HL-60/S4 (cell line): ENCODE data around the gene MTARC1.

Experiments used
- in situ Hi-C: fragments of 300-500 bp; cut with MboI; formaldehyde crosslinking; loops from 2 replicates; pipeline ENCODE4 v1.14.3; 2022; ENCODE audit warnings: low sequenced_read_pairs

MTARC1 gene

GRCh38 chr1:220786337-220787068 is at the start of gene MTARC1:
TSS of gene MTARC1 (plus strand) at chr1:220786913. CDS start at chr1:220786945, 32 bp downstream.
- in situ Hi-C loops = no loop called here

- in situ Hi-C loops = loop anchor here (25.0 kb wide), 1 partner anchor 429 kb away; no protein-coding TSS in a partner anchor
Measured at GRCh38 chr1:220741349-220741748, 45.4 kb upstream of the MTARC1 start.

- in situ Hi-C loops = loop anchor here (25.0 kb wide), 1 partner anchor 430 kb away; no protein-coding TSS in a partner anchor
Measured at GRCh38 chr1:220741825-220742224, 44.9 kb upstream of the MTARC1 start.

- in situ Hi-C loops = loop anchor here (25.0 kb wide), 1 partner anchor 430 kb away; no protein-coding TSS in a partner anchor
Measured at GRCh38 chr1:220742520-220742919, 44.2 kb upstream of the MTARC1 start.

GRCh38 chr1:220746851-220747250 is 39.9 kb upstream of the MTARC1 start:
- in situ Hi-C loops = loop anchor here (25.0 kb wide), 1 partner anchor 435 kb away; no protein-coding TSS in a partner anchor

- in situ Hi-C loops = loop anchor here (25.0 kb wide), 1 partner anchor 435 kb away; no protein-coding TSS in a partner anchor
Measured at GRCh38 chr1:220747437-220748088, 39.1 kb upstream of the MTARC1 start.

- in situ Hi-C loops = loop anchor here (25.0 kb wide), 1 partner anchor 436 kb away; no protein-coding TSS in a partner anchor
Measured at GRCh38 chr1:220748089-220748934, 38.4 kb upstream of the MTARC1 start, which contains the start of gene MTARC2. TSS of gene MTARC2 (plus strand) at chr1:220748322. CDS start at chr1:220748532, 210 bp downstream.

GRCh38 chr1:220748936-220749335 is 37.8 kb upstream of the MTARC1 start:
- in situ Hi-C loops = loop anchor here (25.0 kb wide), 1 partner anchor 437 kb away; no protein-coding TSS in a partner anchor

- in situ Hi-C loops = no loop called here
Measured at GRCh38 chr1:220750131-220750515, 36.6 kb upstream of the MTARC1 start.

- in situ Hi-C loops = no loop called here
Measured at GRCh38 chr1:220751111-220751510, 35.6 kb upstream of the MTARC1 start.

- in situ Hi-C loops = no loop called here
Measured at GRCh38 chr1:220754212-220754917, 32.3 kb upstream of the MTARC1 start.

- in situ Hi-C loops = no loop called here
Measured at GRCh38 chr1:220754918-220755295, 31.8 kb upstream of the MTARC1 start.

- in situ Hi-C loops = no loop called here
Measured at GRCh38 chr1:220755309-220755708, 31.4 kb upstream of the MTARC1 start.

- in situ Hi-C loops = no loop called here
Measured at GRCh38 chr1:220757441-220757840, 29.3 kb upstream of the MTARC1 start.

- in situ Hi-C loops = no loop called here
Measured at GRCh38 chr1:220759147-220759546, 27.6 kb upstream of the MTARC1 start.

GRCh38 chr1:220761688-220762427 is 24.9 kb upstream of the MTARC1 start:
- in situ Hi-C loops = no loop called here

GRCh38 chr1:220764757-220765156 is 22.0 kb upstream of the MTARC1 start:
- in situ Hi-C loops = no loop called here

- in situ Hi-C loops = no loop called here
Measured at GRCh38 chr1:220767312-220768125, 19.2 kb upstream of the MTARC1 start.

GRCh38 chr1:220768126-220768601 is 18.5 kb upstream of the MTARC1 start:
- in situ Hi-C loops = no loop called here
